Activated CD4-positive, alpha-beta T cell treated with anti-CD3 and anti-CD28 coated beads for 4 hours (primary cell): ENCODE data around the gene AP4S1.
"Not testable (repeated sequence)": the region's sequence is repeated elsewhere in the genome, so short reads cannot be mapped to it uniquely, and the experiment has no call there.

ENCODE experiments used
- DNase-seq, 2 donors: peaks; one replicate each; pipeline ENCODE4 v3.0.0-alpha.2; 2020

The AP4S1 gene

GRCh38 chr14:31090883-31091764 is 65.7 kb downstream of the AP4S1 start:
- DNase-seq = no peak

GRCh38 chr14:31092160-31092708 is 66.8 kb downstream of the AP4S1 start:
- no peak for DNase-seq

GRCh38 chr14:31093884-31094839 is 68.7 kb downstream of the AP4S1 start:
- DNase-seq = not testable (repeated sequence)

DNA sequence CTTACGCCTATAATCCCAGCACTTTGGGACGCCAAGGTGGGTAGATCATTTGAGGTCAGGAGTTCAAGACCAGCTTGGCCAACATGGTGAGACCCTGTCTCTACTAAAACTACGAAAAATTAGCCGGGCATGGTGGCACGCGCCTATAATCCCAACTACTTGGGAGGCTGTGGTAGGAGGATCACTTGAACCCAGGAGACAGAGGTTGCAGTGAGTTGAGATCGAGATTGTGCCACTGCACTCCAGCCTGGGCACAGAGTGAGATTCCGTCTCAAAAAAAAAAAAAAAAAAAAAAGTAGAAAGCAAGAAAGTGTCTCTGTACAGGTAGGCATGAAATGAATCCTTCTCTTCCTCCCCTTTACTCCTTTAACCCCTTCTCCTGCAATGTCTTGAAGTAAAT is 70.4 kb downstream of the AP4S1 start:
- DNase-seq = not testable (repeated sequence)

- no peak for DNase-seq
Observed at GRCh38 chr14:31096255-31096654, 70.8 kb downstream of the AP4S1 start.

DNA sequence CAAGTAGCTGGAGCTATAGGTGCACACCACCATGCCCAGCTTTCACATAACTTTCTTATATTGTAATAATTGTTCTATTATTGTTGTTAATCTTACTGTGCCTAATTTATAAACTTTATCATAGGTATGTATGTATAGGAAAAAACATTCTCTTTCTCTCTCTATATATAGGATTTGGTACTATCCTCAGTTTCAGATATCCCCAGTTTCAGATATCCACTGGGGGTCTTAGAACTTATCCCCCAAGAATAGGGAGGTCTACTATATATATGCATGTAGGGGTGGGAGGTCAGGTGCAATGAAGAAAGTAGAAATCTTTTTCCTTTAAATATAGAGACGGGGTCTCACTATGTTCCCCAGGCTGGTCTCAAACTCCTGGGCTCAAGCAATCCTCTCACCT is 71.6 kb downstream of the AP4S1 start:
- DNase-seq = no peak

- no peak for DNase-seq
Observed at GRCh38 chr14:31106768-31107167, 81.3 kb downstream of the AP4S1 start.

DNA sequence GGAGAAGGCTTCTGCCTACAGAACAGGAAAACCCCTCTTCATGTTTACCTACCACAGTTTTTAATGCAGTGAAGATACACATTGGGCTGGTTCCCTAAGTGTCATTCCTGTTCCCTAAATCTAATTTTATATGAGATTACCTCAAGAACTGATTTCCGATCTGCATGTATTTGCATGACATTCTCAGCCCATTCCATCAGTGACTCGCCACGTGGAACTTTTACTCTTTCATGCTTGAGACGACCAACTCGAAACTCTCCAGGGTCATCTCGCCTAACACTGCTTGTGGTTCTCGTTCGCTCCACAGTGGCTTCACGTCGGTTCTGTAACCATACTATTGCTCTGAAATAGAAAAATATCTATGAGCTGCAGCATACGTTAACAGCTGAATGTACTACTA is 83.8 kb downstream of the AP4S1 start:
- no peak for DNase-seq

GRCh38 chr14:31110872-31111271 is 85.4 kb downstream of the AP4S1 start:
- DNase-seq = no peak

DNA sequence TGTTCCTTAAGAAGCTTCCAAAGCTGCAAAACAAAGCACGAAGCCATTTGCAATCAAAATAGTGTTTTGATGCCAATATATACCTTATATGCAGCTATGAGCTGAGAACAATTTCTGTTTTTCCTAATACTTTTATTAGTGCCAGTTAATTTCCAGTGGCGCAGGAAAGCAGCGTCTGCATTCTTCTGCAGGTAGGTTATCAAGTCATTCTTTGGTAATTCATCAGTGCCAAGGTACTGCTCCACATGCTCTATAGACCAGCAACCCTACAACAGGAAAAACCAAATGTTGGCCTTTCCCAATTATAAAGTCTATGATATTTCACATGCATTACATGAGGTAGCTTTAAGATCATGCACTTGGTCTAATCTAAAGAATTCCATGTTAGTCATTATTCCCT is 88.3 kb downstream of the AP4S1 start:
- no peak for DNase-seq

- no peak for DNase-seq
Observed at GRCh38 chr14:31118892-31119291, 93.4 kb downstream of the AP4S1 start.

DNA sequence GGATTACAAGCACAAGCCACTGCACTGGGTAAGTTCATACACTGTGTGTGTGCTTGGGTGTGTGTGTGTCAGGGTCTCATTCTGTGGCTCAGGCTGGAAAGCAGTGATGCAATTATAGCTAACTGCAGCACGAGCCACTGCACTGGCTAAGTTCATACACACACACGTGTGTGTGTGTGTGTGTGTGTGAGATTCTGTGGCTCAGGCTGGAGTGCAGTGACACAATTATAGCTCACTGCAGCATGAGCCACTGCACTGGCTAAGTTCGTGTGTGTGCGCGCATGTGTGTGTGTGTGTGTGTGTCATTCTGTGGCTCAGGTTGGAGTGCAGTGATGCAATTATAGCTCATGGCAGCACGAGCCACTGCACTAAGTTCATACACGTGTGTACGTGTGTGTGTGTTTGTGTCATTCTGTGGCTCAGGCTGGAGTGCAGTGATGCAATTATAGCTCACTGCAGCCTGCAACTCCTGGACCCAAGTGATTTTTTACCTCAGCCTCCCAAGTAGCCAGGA is 96.7 kb downstream of the AP4S1 start:
- no peak for DNase-seq

DNA sequence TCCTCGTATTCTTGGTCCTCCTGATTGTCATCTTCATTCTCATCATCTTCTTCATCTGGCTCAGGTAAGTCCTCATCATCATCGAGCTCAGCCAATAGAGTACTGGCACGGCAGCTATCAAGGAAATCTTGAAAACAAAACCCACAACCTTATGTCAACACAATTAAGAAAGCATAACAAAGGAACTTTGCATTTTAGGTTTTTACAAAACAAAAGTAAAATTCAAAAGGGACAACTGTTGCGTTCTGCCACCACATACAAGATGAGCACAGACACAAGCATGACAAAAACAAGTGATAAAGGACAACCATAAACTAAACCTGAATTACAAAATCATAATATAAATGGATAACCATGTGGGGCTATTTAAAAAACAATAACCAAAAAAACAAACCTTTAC is 97.5 kb downstream of the AP4S1 start:
- DNase-seq = no peak

DNA sequence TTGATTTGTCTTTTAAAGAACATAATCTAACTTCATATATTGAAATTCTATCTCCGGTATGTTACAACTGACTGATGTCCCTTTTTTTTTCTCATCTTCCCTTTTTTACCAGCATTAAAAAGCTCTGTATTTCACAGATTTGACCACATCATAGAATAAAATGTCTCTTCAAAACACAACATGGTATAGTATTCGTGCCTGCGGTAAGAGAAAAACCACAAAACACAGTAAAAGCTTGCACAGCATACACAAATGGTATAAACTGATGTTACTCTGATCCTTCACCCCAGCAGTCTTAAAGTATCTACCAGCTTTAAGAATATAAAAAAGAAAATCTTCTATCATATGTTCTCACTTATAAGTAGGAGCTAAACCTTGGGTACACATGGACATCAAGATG is 98.7 kb downstream of the AP4S1 start:
- DNase-seq = no peak

GRCh38 chr14:31125231-31125630 is 99.8 kb downstream of the AP4S1 start:
- DNase-seq = no peak

GRCh38 chr14:31126680-31127079 is 101.2 kb downstream of the AP4S1 start:
- no peak for DNase-seq

- no peak for DNase-seq
Observed at GRCh38 chr14:31127690-31128089, 102.2 kb downstream of the AP4S1 start.

DNA sequence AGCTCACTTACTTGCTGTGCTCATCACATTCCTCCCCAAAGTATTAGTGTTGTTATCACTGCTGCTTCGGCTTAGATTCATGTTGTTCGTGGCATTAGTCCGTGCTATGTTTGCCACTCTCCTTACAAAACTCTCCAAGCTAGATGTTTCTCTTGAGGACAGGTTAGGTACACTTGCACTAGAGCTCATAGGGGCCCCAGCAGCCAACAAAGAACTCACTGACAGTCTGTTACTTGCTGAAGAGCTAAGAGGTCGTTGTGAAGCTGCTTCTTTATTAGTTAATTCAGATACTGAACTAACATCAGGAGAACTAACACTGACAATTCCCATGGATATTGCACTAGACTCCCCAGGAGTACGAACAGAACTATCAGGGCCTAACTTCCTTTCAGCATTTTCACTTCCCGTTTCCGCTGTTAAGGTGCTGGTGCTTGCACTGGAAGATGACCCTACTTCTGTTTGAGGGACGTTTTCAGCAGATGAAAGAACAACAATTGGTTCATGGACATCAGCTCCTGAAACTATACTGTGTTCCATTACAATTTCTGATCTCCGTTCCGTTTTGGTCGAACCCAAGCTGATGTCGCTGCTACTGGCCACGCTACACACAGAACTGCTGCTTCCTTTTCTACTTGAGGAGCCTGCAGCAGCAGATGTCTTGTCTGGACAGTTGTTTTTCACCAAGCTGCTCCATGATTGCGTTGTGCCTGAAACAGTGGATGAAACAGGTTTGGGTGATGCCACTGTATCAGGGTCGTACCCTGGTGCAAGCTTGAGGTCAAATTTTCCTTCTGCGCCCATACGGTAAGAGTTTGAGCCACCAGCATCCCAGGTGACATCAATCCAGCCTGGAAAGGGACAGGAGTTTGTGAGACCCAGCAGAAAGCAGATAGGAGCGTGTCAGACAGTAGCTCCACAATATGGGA is 103.4 kb downstream of the AP4S1 start:
- DNase-seq = no peak

DNA sequence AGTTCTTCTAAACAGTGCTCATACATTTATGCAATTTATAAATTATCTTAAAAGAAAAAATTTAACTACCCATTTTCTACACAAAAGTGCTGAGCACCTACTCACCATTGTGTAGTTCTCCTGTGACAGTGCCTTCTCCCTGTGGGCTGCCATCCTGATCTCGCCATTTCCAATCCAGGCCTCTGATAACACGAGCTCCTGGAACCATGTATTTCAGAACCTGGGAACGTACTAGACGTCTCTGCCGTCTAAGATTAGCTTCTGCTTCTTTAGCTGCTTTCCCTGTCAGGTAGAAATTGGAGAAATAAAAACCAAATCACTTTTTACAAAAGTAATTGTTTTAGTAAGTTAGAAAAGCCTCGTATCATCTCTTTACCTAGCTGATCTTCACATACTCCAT is 107.7 kb downstream of the AP4S1 start:
- DNase-seq = no peak

- DNase-seq = no peak
Observed at GRCh38 chr14:31137214-31137889, 111.9 kb downstream of the AP4S1 start.

DNA sequence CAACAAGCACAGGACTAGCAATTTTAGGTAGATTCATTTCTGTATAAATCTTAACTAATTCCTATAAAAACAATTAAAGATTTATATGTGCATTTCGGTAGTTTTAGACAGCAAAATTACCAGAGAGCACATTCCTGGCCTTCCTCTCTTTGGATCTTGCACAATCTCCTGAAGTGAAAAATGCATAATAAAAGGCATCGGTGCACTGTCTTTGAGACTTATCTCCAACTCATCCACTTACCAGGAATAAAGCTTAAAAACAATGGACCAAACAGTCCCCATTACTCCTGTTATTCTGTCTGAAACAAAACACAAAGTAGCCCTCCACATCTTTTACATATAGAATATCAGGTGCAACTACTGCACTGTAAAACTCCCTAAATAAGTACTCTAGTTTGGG is 112.9 kb downstream of the AP4S1 start:
- DNase-seq = no peak
